CD4-positive, alpha-beta T cell treated with Interleukin-15 for 1 hour (primary cell): Measurements from ENCODE around the gene DRG1.
"Not testable (repeated sequence)": the region's sequence is repeated elsewhere in the genome, so short reads cannot be mapped to it uniquely, and the experiment has no call there.

ENCODE experiments used
- DNase-seq: peaks from one replicate; pipeline ENCODE4 v3.0.0-alpha.2; 2020

Gene DRG1, protein sequence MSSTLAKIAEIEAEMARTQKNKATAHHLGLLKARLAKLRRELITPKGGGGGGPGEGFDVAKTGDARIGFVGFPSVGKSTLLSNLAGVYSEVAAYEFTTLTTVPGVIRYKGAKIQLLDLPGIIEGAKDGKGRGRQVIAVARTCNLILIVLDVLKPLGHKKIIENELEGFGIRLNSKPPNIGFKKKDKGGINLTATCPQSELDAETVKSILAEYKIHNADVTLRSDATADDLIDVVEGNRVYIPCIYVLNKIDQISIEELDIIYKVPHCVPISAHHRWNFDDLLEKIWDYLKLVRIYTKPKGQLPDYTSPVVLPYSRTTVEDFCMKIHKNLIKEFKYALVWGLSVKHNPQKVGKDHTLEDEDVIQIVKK

DNA sequence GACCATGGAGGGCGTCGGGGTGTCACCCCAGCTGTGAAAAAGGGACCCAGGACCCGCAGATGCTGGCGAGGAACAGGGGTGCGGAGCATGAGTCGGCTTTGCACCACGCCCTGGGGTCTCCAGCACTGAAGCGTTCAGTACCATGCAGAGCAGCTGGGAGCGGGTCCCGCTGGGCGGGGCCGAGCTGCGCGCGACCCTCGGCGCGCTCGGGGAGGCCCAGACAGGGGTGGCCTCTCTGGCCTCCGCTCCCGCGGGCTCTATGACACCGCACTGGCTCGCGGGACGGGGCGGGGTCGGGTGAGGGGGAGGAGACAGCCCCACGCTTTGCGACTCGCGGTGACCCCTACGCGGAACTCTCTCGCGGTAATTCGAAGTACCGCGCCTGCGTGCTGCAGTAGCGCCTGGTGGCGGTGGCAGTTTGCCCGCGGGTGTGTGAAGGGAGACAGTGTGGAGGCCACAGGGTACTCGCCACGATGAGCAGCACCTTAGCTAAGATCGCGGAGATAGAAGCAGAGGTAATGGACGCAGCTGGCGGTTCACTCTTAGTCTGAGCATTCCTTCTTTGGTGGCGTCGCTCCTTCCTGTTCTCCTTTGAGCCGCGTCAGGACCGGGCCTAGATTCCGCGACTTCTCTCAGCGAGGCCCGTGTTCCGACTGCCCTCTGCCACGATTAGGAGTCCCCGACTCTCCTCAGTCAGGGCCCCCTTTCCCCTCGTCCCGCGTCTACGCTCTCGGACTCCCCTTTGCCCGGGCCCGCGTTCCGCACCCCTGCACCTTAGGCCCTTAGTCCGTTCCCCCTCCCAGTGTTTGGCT lies at the start of gene DRG1:
TSS of gene DRG1 (plus strand) at position 394 of the 812 bp plus-strand sequence. CDS start at position 474, 80 bp downstream.
- DNase-seq = peak; percentile 95

DNA sequence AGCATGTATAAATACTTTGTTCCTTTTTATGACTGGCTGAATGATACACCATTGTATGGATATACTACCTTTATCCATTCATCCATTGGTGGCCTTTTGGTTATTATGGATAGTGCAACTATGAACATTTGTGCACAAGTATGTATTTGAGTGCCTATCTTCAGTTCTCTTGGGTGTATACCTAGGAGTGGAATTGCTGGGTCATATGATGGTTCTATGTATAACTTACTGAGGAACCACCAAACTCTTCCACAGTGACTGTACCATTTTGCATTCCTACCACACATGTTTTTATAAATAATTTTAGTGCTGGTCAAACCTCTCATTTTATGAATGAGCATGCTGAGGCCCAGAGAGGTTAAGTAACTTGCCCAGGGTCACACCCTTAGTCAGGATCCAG lies 49.4 kb upstream of the DRG1 start:
- DNase-seq = no peak

DNA sequence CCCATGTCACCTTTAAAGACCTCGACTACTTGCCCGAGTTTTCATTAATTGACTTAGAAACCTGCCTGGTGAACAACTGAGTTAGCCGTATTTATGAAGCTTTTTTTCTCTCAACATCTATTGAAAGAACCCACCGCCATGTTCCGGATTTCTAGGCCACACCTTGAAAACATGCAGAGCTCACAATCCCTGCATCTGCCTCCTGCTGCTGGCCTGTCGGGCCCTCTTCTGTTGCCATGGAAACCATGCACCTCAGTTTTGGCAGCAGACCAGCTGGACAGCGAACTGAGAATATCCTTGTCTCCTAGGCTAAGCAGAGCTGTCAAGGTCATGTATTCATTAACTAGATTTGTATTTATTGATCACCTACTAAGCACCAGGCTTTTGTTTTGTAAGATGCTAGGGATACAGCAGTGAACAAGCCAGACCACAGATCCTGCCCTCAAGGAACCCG lies 49.0 kb upstream of the DRG1 start:
- DNase-seq = no peak

DNA sequence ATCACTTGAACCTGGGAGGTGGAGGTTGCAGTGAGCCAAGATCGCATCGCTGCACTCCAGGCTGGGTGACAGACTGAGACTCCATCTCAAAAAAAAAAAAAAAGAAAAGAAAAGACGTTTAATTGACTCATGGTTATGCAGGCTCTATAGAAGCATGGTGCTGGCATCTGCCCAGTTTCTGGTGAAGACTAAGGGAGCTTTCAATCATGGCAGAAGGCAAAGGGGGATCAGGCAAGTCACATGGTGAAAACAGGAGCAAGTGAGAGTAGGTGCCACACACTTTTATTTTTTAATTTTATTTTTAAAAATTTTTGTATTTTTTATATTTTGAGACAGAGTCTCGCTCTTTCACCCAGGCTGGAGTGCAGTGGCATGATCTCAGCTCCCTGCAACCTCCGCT lies 44.9 kb upstream of the DRG1 start:
- DNase-seq = no peak

DNA sequence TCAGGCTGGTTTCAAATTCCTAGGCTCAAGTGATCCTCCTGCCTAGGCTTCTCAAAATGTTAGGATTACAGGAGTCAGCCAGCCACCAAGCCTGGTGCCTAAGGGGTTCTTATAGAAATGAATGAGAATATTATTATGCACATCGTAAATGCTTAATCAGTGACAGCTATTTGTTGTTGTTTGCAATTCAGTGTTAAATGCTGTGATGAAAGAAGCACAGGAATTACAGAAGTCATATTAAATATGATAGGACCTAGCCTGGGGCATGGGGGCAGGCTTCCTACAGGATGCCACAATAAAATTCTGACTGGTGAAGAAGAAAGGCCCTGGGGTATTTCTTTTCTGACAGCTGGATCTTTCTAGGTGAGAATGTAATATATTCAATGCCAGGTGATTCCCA lies 39.4 kb upstream of the DRG1 start:
- DNase-seq = no peak

DNA sequence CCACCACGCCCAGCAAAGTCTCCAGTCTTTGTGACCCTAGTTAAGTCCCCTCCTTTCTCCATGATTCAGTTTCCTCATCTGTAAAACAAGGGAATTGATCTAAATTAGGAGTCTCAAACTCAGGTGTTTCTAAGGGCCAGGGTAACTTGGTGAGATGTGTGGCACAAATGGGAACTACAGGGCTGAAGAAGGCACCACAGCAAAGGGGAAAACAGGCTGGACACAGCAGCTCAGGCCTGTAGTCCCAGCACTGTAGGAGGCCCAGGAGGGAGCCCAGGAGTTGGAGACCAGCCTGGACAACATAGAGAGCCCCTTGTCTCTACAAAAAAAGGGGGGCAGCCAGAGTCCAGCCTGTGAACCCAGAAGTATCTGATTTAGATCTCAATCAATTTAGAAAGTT lies 37.7 kb upstream of the DRG1 start:
- no peak for DNase-seq

DNA sequence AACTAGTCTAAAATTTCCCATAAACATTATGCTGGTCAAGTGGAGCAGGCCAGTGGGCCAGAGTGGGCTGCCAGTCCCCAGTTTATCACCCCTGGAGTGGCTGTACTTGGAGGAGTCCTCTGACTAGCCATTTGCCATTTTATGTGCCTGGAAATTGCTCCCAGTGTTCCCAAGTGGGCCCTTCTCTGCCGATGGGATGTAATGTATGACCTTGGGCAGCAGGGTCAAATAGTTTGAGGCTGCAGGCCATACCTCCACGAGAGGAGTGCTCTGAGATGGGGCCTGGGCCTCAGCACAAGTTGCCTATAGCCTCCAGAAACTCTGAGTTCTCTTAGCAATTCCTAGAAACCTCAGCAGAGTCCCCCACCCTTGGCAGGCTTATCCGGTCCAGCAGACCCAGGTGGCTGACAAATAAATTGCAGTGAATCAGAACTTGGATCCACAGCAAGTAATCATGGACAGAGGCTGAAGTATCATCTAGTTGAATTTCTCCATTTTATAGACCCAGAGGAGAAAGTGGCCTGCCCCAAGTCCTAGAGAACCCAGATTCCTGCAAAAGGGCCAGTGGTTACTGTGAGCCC lies 35.4 kb upstream of the DRG1 start:
- no peak for DNase-seq

DNA sequence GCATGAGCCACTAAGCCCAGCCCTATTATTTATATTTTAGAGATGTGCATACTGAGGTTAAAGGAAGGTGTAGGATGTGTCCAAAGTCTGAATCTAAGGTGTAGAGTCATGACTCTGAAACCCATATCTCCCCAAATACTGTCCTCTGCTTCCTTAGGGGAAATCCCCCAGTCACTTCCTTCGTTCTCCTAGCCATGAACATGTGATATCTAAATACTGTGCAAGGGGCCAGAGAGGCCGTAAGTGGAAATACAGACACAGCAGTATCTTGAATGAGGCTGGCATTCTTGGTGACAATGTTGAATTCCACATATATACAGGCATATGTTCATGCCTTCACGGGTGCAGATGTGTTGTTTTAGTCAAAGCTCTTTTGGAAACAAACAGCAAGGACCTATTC lies 32.0 kb upstream of the DRG1 start:
- DNase-seq = no peak

DNA sequence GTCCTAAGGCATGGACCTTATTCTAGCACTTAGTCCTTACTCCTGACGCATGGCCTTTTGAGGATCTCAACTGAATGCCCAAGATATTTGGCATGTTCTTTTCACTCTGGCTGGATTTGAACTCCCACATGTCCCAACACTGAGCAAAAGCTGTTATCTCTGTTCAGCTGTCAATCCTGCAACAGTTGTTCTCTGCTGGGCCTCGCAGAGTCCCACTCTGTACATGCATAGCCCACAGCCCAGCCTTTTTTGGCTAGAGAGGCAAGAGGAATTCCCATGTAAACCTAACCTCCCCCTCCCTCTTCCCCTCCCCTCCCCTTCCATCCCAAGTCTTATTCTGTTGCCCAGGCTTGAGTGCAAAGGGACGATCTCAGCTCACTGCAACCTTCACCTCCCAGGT lies 21.8 kb upstream of the DRG1 start:
- DNase-seq = no peak

DNA sequence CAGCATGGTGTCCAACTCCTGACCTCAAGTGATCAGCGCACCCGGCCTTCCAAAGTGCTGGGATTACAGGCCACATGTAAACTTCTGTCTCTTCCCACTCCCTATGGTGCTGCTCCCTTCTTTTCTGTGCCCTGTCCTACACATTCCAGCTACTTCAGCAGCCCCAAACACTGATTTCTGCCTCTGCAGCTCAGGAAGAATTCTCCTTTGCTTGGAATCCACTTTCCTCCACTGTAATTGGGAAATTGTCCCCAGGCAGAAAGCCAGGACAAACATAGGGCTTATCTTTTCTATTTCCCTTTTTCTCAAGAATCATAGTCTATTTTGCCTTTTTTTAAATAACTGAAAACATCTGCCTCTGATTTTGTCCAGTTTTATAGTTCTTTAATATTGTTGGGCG lies 21.3 kb upstream of the DRG1 start:
- DNase-seq = no peak

DNA sequence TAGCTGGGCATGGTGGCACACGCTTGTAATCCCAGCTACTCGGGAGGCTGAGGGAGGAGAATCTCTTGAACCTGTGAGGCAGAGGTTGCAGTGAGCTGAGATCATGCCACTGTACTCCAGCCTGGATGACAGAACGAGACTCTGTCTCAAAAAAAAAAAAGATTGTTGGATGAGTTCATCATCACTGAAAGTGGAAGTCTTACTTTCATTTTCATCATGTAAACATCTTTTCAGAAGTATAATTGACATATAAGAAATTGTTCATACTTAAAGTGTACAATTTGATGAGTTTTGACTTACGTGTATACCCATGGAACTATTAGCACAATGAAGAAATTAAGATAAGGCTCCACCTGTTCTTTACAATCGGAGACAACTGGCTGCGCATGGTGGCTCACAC lies 20.8 kb upstream of the DRG1 start:
- not testable (repeated sequence) for DNase-seq

DNA sequence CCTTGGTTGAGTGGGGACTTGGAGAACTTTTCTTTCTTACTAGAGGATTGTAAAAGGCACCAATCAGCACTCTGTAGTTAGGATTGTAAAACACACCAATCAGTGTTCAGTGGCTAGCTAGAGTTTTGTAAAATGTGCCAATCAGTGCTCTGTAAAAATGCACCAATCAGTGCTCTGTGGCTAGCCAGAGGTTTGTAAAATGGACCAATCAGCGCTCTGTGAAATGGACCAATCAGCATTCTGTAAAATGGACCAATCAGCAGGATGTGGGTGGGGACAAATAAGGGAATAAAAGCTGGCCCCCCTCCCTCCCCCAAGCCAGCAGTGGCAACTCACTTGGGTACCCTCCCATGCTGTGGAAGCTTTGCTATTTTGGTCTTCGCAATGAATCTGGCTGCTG lies 5.5 kb upstream of the DRG1 start:
- DNase-seq = no peak

DNA sequence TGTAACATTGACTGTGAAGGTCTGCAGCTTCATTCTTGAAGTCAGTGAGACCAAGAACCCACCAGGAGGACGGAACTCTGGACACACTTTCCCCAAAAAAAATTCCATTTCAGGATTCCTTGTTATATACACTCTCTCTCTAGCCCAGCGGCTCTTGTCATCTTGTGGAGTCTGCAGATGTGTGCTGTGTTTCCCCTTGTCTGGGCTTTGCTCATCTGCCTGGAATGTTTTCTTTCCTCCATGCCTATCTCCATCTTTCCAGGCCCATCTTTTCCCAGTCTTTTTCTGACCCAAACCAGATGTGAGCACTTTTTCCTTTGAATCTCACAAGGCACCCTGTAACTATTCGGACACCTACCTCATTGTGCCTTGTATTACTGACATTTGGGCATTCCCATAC lies 5.1 kb upstream of the DRG1 start:
- no peak for DNase-seq

DNA sequence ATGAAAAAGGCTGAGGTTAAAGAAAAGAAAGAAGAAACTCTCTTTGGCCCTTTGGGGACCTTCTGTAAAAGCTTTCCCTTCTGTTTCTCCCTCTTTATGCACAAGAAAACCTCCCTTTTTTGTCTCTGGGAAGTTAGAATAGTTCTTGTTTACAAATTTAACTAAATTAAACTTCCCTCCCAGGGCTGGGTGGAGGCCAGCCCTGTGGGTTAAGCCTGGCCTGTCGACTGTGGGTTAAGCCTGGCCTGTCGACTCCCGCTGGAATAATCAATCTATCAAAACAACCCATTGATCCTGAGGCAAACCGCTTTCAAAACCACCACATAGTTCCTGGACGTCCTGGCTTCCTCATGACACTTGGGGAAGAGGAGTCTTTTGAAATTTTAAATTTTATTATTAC lies 1.2 kb upstream of the DRG1 start:
- no peak for DNase-seq

DNA sequence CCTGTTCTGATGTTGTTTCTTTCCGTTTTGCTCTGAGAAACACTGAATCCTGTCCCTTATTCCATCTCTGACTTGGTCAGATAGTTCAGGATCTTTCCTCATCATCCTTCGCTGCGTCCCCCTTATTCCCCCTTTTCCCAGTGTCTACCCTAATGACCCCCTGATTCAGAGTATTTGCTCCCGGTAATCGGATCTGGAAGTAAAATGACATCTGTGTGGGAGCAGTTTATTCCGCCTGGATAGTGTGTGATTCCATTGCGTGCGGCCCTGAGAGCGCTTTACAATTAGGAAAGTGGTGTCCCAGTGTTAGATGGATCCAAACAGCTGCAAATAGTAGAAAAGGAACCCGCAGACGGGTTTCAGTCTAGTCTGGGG lies 606 bp downstream of the DRG1 start:
- no peak for DNase-seq

DNA sequence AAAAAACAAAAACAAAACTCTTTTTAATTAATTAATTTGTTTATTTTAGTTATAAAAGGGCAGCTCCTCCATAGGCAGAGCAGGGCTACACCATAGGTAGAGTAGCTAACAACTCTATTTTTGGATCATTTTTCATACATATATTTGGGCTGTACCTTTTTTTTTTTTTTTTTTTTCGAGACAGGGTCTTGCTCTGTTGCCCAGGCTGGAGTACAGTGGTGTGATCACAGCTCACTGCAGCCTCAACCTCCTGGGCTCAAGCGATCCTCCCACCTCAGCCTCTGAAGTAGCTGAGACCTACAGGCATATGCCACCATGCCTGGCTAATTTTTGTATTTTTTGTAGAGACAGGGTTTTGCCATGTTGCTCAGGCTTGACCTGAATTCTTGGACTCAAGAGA lies 2.9 kb downstream of the DRG1 start:
- DNase-seq = not testable (repeated sequence)

DNA sequence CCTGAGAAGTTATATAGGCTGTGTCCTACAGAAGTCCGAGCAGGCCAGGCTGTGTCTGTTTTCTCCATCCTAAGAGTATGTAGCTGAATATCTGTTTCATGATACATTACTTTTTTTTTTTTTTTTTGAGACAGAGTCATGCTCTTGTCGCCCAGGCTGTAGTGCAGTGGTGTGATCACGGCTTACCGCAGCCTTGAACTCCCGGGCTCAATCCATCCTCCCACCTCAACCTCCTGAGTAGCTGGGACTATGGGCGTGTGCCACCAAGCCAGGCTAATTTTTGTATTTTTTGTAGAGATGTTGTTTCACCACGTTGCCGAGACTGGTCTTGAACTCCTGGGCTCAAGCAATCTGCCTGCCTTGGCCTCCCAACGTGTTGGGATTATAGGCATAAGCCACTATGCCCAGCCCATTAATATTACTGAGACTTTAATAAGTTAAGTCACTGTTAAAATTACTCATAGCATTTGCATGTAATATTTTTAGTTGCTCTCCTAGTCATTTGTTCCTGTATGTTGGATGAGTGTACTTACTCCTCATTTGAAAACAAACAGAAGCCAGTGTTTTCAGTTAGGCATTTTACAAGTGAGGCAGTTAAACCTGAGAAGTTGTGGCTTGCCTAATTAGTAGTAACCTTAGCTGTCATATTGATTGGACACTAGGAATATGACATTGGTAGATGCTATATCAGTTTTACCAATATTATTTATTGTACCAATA lies 26.1 kb downstream of the DRG1 start:
- DNase-seq = no peak

DNA sequence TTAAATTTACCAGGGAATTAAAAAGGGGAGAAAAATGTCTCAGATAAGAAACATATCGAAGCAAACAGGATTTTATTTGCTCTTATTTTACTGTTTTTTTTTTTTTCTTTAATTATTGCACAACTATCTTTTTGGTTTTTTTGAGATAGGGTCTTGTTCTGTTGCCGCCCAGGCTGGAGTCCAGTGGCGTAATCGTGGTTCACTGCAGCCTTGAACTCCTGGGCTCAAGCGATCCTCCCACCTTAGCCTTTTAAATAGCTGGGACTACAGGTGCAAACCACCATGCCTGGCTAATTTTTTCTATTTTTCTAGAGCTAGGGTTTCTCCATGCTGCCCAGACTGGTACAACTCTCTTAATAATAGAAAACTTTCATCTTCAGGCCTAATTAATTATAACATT lies 32.5 kb downstream of the DRG1 start:
- no peak for DNase-seq

DNA sequence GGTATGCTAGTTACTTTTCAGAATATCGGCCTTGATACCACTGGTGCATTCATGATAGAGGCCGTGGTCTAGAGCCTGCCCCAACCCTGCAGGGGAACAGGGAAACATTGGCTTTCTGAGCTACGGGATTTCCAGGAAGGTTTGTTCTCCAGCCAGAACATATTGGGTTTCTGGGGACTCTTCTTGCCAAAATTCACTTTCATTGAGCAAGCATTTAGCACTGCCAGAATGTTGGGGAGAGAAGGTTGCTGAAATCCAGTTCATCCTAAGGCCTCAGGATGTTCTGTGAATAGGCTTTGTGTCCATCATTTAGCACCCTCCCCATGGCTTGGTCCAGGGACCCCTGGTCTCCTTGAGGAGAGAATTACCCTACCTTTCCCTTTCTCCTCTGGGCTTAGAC lies 36.7 kb downstream of the DRG1 start:
- DNase-seq = no peak

DNA sequence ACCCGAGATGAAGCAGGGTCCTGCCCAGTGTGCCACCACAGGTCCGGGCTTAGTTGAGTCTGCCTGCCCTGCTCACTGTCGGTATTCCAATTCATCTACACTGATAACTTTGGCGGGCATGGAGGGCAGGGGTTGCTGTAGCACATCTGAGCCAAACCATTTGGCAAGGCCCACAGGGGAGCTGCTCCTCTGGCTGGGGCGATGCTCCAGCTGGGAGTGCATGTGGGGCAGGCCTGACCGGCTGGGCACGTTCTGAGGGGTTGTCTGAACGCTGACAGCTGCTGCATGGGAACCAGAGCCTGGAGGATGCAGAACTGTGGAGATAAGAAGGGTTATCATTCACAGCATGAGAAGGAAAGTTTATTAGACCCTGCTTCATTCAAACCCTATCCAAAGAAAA lies 40.4 kb downstream of the DRG1 start:
- no peak for DNase-seq

DNA sequence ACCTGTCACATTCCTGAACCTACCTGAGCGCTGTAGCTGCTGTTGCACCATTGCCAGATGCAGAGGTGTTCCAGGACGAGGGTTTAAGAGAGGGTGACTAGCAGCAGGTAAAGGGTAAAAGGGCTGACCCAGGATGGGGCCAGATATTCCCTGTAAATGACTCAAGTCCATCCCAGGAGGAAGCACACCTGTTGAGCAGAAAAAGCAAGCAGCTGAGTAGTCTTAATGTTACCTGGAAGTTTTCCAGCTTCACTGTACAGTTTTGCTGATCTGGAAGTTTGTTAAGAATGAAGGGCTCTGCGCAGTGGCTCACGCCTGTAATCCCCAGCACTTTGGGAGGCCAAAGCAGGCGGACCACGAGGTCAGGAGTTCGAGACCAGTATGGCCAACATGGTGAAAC lies 41.3 kb downstream of the DRG1 start:
- no peak for DNase-seq

DNA sequence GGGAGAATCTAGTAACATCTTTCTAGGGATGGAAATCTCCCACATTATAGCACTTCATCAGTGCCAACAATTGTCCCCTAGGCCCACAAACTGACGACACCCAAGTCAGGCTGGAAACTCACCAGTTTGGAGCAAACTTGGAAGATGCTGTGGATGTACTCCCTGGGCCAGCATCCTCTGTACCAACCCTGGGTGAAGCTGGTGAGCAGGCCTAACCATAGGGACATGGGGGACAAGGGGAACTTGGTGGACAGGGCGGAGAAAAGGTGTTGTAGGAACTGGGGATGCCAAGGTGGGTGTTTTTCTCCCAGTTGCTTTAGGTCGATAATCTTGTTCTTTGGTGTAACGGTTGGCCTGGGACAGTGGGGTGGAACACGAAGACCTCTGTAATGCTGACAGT lies 42.2 kb downstream of the DRG1 start:
- no peak for DNase-seq

DNA sequence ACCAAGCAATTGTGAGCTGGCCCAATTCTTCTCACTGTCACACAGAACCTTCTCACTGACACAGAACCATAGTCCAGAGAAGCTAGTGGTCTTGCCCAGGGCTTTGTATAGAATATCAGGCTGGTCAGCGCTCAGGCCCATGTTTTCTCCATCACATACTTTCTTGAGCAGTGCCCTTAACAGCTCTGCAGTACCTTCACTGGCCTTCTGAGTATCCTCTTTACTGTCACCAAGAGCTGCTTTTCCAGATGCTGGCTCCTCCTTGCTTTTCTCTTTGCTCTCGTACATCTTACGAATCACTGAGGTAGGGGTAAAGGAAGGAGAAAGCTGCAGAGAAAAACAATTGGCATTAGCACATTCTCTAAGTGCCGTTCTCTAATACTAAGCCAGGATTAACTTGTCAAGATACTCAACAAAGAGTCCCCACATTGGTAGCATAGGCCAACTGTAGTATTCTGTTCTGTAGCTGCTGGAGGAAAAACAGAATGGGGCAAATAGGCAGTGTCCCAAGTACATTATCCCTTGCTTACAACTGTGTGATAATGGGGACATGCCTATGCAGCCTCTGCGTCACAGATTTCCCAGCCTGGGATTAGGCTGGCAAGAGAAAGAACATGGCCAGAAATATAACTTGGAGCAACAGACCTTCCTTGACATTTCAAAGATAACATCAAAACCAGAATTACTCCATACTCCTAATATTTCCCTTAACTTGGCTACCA lies 43.5 kb downstream of the DRG1 start:
- DNase-seq = no peak
